ENCODE measurements around the gene ASIC2. TPM values are rescaled to one million over a fixed set of nuclear protein-coding genes. Genes with fewer than 3 reads are reported as not detected.

The ASIC2 gene
- total RNA-seq, 1 donor from 2014 or later: not detected

DNA sequence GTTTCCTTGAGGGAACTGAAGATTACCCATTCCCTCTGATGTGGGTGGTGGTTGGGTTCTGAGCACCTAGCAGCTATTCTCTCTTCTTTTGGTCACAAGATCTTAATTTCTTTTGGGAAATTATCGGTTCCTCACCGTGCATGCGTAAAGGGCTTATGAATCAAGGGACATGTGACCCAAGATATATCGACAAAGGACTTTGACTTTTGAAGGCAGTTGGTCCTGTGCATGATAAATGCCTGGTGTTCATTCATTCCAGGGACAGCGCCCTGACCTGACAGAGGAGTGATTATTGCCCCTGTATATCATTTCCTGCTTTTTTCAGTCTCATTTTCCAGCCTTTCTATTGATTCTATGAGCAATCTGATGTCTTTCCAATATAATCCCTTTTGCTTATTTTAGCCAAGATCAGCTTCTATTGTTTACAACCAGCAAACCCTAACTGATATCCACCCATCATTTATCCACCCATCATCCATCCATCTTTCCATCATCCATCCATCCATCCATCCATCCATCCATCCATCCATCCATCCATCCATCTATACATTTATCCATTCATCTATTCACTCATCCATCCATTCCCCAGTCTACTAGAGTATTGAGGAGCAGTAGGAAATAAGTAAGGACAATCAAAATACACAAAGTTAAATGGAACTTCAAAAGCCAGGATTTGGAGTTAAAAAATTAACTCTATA, 25.1 kb downstream of the ASIC2 start:
- H3K4me1 ChIP-seq: no peaks in the 10 kb centered on the region
- H3K27ac ChIP-seq: no peak overlapping the region
- no peak overlapping the region for H3K4me3 ChIP-seq
- no peaks in the 10 kb centered on the region for H3K9me3 ChIP-seq
- TF ChIP-seq CTCF (IDR thresholded peaks at IDR 0.05): no peak
- no peak for TF ChIP-seq POLR2AphosphoS5 (IDR thresholded peaks at IDR 0.05; ENCODE audit: insufficient read depth in 1 of 2, low read depth in 1 of 2)
- no peak for TF ChIP-seq POLR2A (IDR thresholded peaks at IDR 0.05)
- H3K27me3 ChIP-seq: no peaks in the 10 kb centered on the region
- intact Hi-C loops (cut with DNase I): no loop called here
- DNase-seq (ENCODE audit: extremely low spot score in 2 of 2): no peak
- no peaks in the 10 kb centered on the region for H3K36me3 ChIP-seq

- Histone ChIP-seq H3K27ac (no peak overlapping the region), H3K4me1 (no peaks in the 10 kb centered on the region), H3K27me3 (no peaks in the 10 kb centered on the region), H3K4me3 (no peak overlapping the region), H3K9me3 (no peaks in the 10 kb centered on the region), H3K36me3 (no peaks in the 10 kb centered on the region)
- no peak for DNase-seq (ENCODE audit: extremely low spot score in 2 of 2)
- no peak for TF ChIP-seq POLR2A (IDR thresholded peaks at IDR 0.05)
- no peak for TF ChIP-seq CTCF (IDR thresholded peaks at IDR 0.05)
- no peak for TF ChIP-seq POLR2AphosphoS5 (IDR thresholded peaks at IDR 0.05; ENCODE audit: insufficient read depth in 1 of 2, low read depth in 1 of 2)
- intact Hi-C loops (cut with DNase I): no loop called here
Observed at GRCh38 chr17:33267271-33267790, 25.8 kb downstream of the ASIC2 start.

- no peaks in the 10 kb centered on the region for H3K27me3 ChIP-seq
- no peak for DNase-seq (ENCODE audit: extremely low spot score in 2 of 2)
- TF ChIP-seq POLR2AphosphoS5 (IDR thresholded peaks at IDR 0.05; ENCODE audit: insufficient read depth in 1 of 2, low read depth in 1 of 2) (no peak), POLR2A (IDR thresholded peaks at IDR 0.05) (no peak), CTCF (IDR thresholded peaks at IDR 0.05) (no peak)
Observed at GRCh38 chr17:33266611-33267010, 26.5 kb downstream of the ASIC2 start.

DNA sequence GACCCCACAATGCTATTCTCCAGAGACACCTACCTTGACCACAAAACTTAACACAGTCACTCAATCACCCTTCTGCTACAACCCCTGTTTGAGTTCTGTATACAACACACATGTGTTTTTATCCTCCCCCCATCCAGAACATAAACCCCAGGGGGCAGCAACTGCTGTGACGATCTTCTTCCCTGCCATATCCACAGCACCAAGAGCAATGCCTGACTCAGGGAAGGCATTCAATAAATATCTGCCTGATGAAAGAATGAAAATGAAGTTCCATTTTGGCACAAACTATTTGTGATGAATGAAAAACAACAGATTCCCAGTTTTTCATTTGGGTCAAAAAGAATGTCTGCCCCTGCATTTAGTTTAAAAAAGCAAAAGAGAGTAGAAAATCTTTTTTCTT, 27.0 kb downstream of the ASIC2 start:
- Histone ChIP-seq H3K36me3 (no peaks in the 10 kb centered on the region), H3K27ac (no peak overlapping the region), H3K27me3 (no peaks in the 10 kb centered on the region), H3K4me3 (no peak overlapping the region), H3K9me3 (no peaks in the 10 kb centered on the region), H3K4me1 (no peaks in the 10 kb centered on the region)
- DNase-seq (ENCODE audit: extremely low spot score in 2 of 2): no peak
- intact Hi-C loops (cut with DNase I): no loop called here
- TF ChIP-seq POLR2AphosphoS5 (IDR thresholded peaks at IDR 0.05; ENCODE audit: insufficient read depth in 1 of 2, low read depth in 1 of 2) (no peak), CTCF (IDR thresholded peaks at IDR 0.05) (no peak)

More at GRCh38 chr17:33266611-33267010, 26.5 kb downstream of the ASIC2 start:
- Histone ChIP-seq H3K4me3 (no peak overlapping the region), H3K9me3 (no peaks in the 10 kb centered on the region), H3K27ac (no peak overlapping the region), H3K4me1 (no peaks in the 10 kb centered on the region), H3K36me3 (no peaks in the 10 kb centered on the region)
- intact Hi-C loops (cut with DNase I): no loop called here

DNA sequence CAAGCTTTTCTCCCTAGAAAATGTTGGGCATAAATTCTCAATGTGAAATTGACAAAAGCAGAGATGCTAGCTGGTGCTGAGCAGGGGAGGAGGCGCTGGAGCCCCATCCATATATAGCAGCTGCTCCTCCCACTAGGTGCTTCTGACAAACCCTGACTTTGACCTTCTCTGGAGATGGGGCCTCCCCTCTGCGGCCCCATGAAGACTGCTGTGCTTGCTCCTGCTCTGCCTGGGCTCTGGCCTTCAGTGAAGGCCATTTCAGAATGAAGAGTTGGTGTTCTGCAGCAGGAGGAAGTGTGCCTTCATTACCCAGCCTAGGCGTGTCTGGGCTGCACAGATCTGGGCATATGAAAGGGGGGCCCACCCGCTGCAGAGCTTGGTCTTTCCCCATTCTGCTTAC, 29.7 kb downstream of the ASIC2 start:
- Histone ChIP-seq H3K4me3 (no peak overlapping the region), H3K27ac (no peak overlapping the region), H3K4me1 (no peaks in the 10 kb centered on the region), H3K36me3 (no peaks in the 10 kb centered on the region), H3K9me3 (no peaks in the 10 kb centered on the region), H3K27me3 (no peaks in the 10 kb centered on the region)
- DNase-seq (ENCODE audit: extremely low spot score in 2 of 2): no peak
- TF ChIP-seq POLR2A (IDR thresholded peaks at IDR 0.05) (no peak), POLR2AphosphoS5 (IDR thresholded peaks at IDR 0.05; ENCODE audit: insufficient read depth in 1 of 2, low read depth in 1 of 2) (no peak)
- intact Hi-C loops (cut with DNase I): no loop called here

Measured in vagina (tissue), 2 donors.